ENCODE results near the gene TRAPPC2.

Gene TRAPPC2

GRCh38 chrX:13664020-13664419 is 70.4 kb downstream of the TRAPPC2 start:
- FAIRE-seq = no peak

GRCh38 chrX:13662355-13662791 is 72.0 kb downstream of the TRAPPC2 start:
- no peak for FAIRE-seq
